Measurements from ENCODE around the gene GCKR.
"Not testable (repeated sequence)": the region's sequence is repeated elsewhere in the genome, so short reads cannot be mapped to it uniquely, and the experiment has no call there.

GCKR gene

GRCh38 chr2:27518113-27518781 lies 21.6 kb downstream of the GCKR start:
- DNase-seq = no peak

GRCh38 chr2:27518782-27519113 lies 22.1 kb downstream of the GCKR start:
- no peak for DNase-seq

- DNase-seq = no peak
Observed at GRCh38 chr2:27520316-27520715, 23.7 kb downstream of the GCKR start.

GRCh38 chr2:27522400-27522945 lies 25.8 kb downstream of the GCKR start:
- no peak for DNase-seq

GRCh38 chr2:27527182-27527581 lies 30.5 kb downstream of the GCKR start:
- DNase-seq = no peak

- no peak for DNase-seq
Observed at GRCh38 chr2:27531983-27532382, 35.3 kb downstream of the GCKR start.

- DNase-seq = no peak
Observed at GRCh38 chr2:27537287-27537686, 40.6 kb downstream of the GCKR start.

GRCh38 chr2:27538839-27539450 lies 42.3 kb downstream of the GCKR start:
- not testable (repeated sequence) for DNase-seq

- not testable (repeated sequence) for DNase-seq
Observed at GRCh38 chr2:27539649-27540048, 43.0 kb downstream of the GCKR start.

- no peak for DNase-seq
Observed at GRCh38 chr2:27544143-27544821, 47.6 kb downstream of the GCKR start.

GRCh38 chr2:27545348-27546141 lies 48.9 kb downstream of the GCKR start:
- DNase-seq = peak; percentile 5

GRCh38 chr2:27549303-27549702 lies 52.7 kb downstream of the GCKR start:
- DNase-seq = no peak

GRCh38 chr2:27551514-27551913 lies 54.9 kb downstream of the GCKR start:
- no peak for DNase-seq

GRCh38 chr2:27552941-27553340 lies 56.3 kb downstream of the GCKR start:
- no peak for DNase-seq

GRCh38 chr2:27554451-27554850 lies 57.8 kb downstream of the GCKR start:
- not testable (repeated sequence) for DNase-seq

- DNase-seq = no peak
Observed at GRCh38 chr2:27559228-27559627, 62.6 kb downstream of the GCKR start.

GRCh38 chr2:27561060-27561459 lies 64.4 kb downstream of the GCKR start:
- DNase-seq = no peak

- no peak for DNase-seq
Observed at GRCh38 chr2:27566628-27567027, 70.0 kb downstream of the GCKR start.

GRCh38 chr2:27569398-27569797 lies 72.8 kb downstream of the GCKR start:
- no peak for DNase-seq

GRCh38 chr2:27571197-27571596 lies 74.6 kb downstream of the GCKR start:
- DNase-seq = no peak

GRCh38 chr2:27571681-27572080 lies 75.0 kb downstream of the GCKR start:
- DNase-seq = no peak

GRCh38 chr2:27572439-27572838 lies 75.8 kb downstream of the GCKR start:
- peak; percentile 62 for DNase-seq

GRCh38 chr2:27572998-27573429 lies 76.4 kb downstream of the GCKR start:
- peak; percentile 64 for DNase-seq

Measured in activated CD4-positive, alpha-beta T cell treated with anti-CD3 and anti-CD28 coated beads, Interleukin-2, amount 50 U/mL, for 16 hours (primary cell).